ENCODE results near the gene KCNQ5.

KCNQ5 gene

GRCh38 chr6:72689107-72689954 lies 67.5 kb downstream of the KCNQ5 start:
- no peak for TF ChIP-seq CTCF (IDR thresholded peaks at IDR 0.05; ENCODE audit: low read depth, low read length, missing control alignments)
- no peak for DNase-seq (ENCODE audit: low read depth)
- no peak overlapping the region for H3K4me3 ChIP-seq (ENCODE audit: low read depth, low read length)
- in situ Hi-C loops (cut with HindIII; ENCODE audit: low sequenced_read_pairs): no loop called here

- no peak overlapping the region for H3K4me3 ChIP-seq (ENCODE audit: low read depth, low read length)
- no peak for TF ChIP-seq CTCF (IDR thresholded peaks at IDR 0.05; ENCODE audit: low read depth, low read length, missing control alignments)
- in situ Hi-C loops (cut with HindIII; ENCODE audit: low sequenced_read_pairs): no loop called here
- no peak for DNase-seq (ENCODE audit: low read depth)
These were observed 69.4 kb downstream of the KCNQ5 start for GRCh38 chr6:72691249-72691648.

GRCh38 chr6:72696055-72696454 lies 74.2 kb downstream of the KCNQ5 start:
- no peak for DNase-seq (ENCODE audit: low read depth)
- no peak for TF ChIP-seq CTCF (IDR thresholded peaks at IDR 0.05; ENCODE audit: low read depth, low read length, missing control alignments)
- in situ Hi-C loops (cut with HindIII; ENCODE audit: low sequenced_read_pairs): no loop called here
- H3K4me3 ChIP-seq (ENCODE audit: low read depth, low read length): no peak overlapping the region

- TF ChIP-seq CTCF (IDR thresholded peaks at IDR 0.05; ENCODE audit: low read depth, low read length, missing control alignments): no peak
- in situ Hi-C loops (cut with HindIII; ENCODE audit: low sequenced_read_pairs): no loop called here
- no peak for DNase-seq (ENCODE audit: low read depth)
- H3K4me3 ChIP-seq (ENCODE audit: low read depth, low read length): no peak overlapping the region
These were observed 77.3 kb downstream of the KCNQ5 start for GRCh38 chr6:72699159-72699558.

- TF ChIP-seq CTCF (IDR thresholded peaks at IDR 0.05; ENCODE audit: low read depth, low read length, missing control alignments): no peak
- DNase-seq (ENCODE audit: low read depth): no peak
- H3K4me3 ChIP-seq (ENCODE audit: low read depth, low read length): no peak overlapping the region
- in situ Hi-C loops (cut with HindIII; ENCODE audit: low sequenced_read_pairs): loop anchor here (5.0 kb wide), 1 partner anchor 55 kb away; no protein-coding TSS in a partner anchor
These were observed 80.6 kb downstream of the KCNQ5 start for GRCh38 chr6:72702421-72702820.

GRCh38 chr6:72703093-72703492 lies 81.2 kb downstream of the KCNQ5 start:
- no peak overlapping the region for H3K4me3 ChIP-seq (ENCODE audit: low read depth, low read length)
- in situ Hi-C loops (cut with HindIII; ENCODE audit: low sequenced_read_pairs): loop anchor here (5.0 kb wide), 1 partner anchor 54 kb away; no protein-coding TSS in a partner anchor
- no peak for TF ChIP-seq CTCF (IDR thresholded peaks at IDR 0.05; ENCODE audit: low read depth, low read length, missing control alignments)
- no peak for DNase-seq (ENCODE audit: low read depth)

Data from astrocyte of the cerebellum (primary cell).